GM18870 (cell line): ENCODE results near the gene PRDM5.
"Not testable (repeated sequence)": the region's sequence is repeated elsewhere in the genome, so short reads cannot be mapped to it uniquely, and the experiment has no call there.

ENCODE experiments used
- ATAC-seq: cut with Tn5 transposase; IDR thresholded peaks from one replicate; pipeline ENCODE4 v1.9.1; 2021; ENCODE audit warnings: moderate library complexity; ENCODE audit not compliant: unreplicated experiment

The PRDM5 gene

GRCh38 chr4:120760047-120760446 lies 162.5 kb downstream of the PRDM5 start:
- no peak for ATAC-seq

DNA sequence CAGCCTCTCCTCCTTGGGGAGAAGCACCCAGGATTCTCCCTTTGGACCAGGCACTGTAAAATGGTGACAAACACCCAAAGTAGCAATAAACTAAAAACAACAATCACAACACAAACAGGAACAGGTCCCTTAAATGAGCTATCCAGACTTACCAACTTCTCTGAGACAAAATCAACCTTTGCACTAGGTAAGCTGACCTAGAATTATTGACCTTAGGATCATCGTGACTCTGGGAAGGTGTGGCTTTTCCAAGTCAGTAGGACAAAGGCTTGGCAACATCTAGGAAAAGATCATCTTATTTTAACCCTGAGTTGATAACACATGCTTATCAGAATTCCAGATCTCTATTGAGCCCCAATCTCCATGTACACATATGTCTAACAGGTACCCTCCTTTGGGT lies 166.7 kb downstream of the PRDM5 start:
- ATAC-seq, result no peak

DNA sequence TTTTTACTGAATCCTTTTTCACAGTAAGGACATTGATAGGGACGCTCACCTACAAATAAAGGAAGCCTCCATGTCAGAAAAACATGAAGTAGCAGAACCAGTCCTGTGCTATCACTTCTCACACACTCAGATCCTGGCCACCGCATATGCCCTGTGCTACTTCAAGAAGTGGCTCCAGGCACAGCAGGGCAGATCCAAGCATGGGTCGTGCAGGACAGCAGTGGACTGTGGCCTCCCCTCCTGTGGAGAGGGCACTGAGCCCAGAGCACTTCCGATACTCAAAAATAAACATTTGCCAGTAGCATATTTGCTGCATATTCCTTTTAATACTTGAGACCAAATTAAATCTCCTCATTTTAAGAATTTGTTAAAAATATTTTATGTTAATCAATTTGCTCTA lies 167.9 kb downstream of the PRDM5 start:
- no peak for ATAC-seq

GRCh38 chr4:120753854-120754253 lies 168.7 kb downstream of the PRDM5 start:
- no peak for ATAC-seq

- ATAC-seq, result no peak
Measured at GRCh38 chr4:120750152-120750525, 172.4 kb downstream of the PRDM5 start.

DNA sequence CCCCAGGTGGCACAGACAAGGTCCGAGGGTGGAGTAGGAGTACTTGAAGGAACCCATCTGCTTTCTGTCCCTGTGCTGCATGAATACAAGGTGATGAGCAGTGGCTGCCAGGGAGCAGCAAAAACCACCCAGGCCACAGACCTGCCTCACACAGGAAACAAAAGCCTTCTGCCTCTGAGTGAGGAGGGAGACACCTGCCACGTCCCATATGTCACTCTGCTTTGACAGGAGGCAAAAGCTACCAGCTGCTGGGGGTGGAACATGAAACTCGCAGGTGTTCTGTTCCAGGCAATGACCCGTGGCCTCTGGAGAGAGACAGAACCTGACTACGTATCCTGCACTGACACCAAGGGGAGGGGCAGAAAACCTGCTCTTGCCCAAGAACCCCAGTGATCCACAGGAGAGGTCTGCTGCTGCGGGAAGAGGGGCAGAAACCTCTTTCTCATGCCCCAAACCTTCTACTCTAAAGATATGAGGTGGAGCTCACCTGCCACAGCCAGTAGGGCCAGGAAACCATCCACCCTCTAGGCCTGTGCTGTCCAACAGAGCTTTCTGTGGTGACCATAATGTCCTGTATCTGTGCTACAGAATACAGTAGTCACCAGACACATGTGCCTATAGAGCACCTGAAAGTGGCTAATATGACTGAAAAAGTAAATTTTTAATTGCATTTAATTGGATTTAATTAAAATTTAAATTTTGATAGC lies 172.9 kb downstream of the PRDM5 start:
- peak; percentile 98 for ATAC-seq

DNA sequence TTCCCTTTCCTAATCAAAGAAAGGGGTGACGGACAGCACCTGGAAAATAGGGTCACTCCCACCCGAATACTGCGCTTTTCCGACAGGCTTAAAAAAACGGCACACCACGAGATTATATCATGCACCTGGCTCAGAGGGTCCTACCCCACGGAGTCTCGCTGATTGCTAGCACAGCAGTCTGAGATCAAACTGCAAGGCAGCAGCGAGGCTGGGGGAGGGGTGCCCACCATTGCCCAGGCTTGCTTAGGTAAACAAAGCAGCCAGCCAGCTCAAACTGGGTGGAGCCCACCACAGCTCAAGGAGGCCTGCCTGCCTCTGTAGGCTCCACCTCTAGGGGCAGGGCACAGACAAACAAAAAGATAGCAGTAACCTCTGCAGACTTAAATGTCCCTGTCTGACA lies 180.9 kb downstream of the PRDM5 start:
- not testable (repeated sequence) for ATAC-seq

- no peak for ATAC-seq
Measured at GRCh38 chr4:120736312-120736711, 186.2 kb downstream of the PRDM5 start.

DNA sequence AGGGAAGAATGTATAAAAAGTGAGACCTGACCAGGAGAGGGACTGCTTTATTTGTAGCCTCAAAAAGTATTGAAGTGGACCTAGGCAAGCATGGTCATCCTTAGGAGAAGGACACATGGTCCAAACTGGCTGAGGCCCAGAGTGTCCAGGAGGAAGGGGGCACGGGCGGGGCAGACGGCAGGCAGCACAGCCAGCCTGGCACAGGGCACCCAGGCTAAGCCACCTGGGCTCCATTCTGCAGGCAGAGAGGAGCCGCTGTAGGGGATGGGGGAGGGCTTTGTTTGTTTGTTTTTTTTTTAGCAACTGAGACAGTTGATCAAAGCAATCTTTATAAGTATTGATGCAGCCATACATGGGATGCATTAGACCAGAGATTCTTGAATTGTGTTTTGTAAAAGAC lies 188.6 kb downstream of the PRDM5 start:
- no peak for ATAC-seq

- no peak for ATAC-seq
Measured at GRCh38 chr4:120733054-120733453, 189.5 kb downstream of the PRDM5 start.

DNA sequence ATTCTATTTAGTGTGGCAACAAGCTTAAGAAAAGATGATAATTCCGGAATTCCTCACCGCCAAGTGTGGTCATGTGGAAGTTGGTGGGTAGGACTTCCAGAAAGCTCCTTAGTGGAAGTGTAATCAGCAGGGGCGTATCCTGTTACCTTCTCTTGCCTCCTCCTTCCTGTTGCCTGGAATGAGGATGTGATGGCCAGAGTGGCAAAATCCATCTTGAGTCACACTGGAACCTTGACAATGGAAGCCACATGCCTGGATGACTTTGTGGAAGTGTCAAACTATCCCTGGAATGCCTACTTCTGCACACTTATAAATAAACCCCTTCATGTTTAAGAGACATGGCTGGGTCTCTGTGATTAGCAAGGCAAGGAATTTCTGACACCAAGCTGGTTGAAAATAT lies 191.0 kb downstream of the PRDM5 start:
- no peak for ATAC-seq

DNA sequence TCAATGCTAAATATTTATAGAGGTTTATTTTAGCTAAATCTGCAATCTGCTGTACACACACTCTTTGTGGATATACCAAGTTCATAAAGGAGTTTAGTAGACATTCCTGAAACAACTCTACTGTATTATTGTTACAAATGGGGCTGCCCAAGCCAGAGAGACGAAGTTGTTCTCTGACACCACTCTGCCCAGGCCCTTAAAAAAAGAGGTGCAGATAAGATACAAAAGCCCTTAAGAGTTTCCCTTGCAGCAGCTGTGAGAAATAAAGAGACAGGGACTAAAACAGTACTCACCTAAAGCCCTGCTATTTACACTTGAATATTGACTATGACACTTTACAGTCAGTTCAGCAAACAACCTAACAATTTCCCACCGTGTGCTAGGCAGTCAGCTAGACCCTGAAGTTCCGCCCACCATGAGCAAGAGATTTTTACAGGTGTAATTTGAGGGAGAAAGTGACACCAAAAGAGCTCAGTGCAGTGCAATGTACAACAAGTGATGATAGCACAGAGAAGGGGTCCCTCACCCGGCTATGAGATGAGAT lies 191.7 kb downstream of the PRDM5 start:
- ATAC-seq, result no peak

DNA sequence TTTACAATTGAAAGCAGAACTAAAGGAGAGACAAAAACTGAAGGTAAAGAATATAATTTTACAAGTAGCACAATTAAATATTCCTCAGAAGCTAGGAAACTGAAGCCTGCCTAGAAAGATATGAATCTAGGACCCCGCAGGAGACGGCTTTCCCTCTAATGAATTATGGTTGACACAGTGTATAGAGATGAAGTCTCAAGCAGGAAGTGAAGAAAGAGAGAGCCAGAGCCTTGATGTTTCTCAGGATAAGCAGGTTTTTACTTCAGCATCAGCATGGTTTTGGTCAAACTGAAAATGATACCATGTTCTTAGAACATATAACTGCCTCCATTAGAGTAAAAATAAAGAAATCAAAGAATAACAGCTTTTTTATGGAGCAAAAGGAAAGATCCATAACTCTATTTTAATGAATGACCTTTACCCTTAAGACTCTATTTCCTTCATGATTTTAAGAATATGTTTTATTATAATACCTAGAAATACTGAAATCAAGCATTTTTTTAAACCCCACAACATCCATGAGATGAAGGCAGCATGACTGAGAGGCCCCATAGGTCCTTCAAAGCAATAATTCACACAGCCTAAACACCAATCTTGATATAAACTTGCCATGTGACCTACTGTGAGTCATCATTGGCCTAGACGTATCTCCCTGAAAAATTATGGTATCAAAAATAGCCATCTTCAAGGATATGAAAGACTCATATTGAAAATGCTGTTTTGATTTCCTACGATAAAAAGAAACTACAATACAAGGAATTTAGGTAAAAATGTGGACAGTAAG lies 193.4 kb downstream of the PRDM5 start:
- no peak for ATAC-seq

GRCh38 chr4:120725639-120726580 lies 196.6 kb downstream of the PRDM5 start:
- no peak for ATAC-seq

GRCh38 chr4:120724656-120725055 lies 197.9 kb downstream of the PRDM5 start:
- ATAC-seq, result no peak

GRCh38 chr4:120723986-120724385 lies 198.5 kb downstream of the PRDM5 start:
- ATAC-seq, result no peak

GRCh38 chr4:120723105-120723504 lies 199.4 kb downstream of the PRDM5 start:
- ATAC-seq, result no peak

GRCh38 chr4:120722655-120723054 lies 199.9 kb downstream of the PRDM5 start:
- no peak for ATAC-seq

DNA sequence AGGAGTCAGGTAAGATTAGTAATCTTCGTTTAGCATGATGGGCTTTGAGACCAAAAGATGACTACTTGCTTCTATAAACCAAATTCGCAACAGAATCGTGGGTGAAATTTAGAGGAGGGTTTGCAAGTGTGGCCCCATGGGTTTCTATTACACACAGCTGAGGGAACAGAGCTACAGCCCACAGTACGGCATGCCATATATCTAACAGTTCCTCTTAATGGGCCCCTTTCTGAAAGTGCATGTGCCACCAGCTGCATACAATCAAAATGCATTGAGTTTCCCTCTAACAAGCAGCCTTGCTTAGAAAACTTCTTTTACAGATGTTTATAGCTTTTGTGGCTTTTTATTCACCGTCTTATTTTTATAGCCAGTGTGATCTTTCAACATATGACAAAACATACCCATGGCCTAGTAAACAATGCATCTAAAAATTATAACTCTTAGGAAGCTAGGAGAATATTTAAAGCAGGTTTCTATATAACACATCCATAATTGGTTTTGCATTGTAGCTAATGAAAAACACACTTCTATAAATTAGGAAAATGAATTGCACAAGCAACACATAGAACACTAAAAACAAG lies 202.1 kb downstream of the PRDM5 start:
- no peak for ATAC-seq

GRCh38 chr4:120718979-120719566 lies 203.5 kb downstream of the PRDM5 start:
- ATAC-seq, result peak; percentile 70
